Measurements from ENCODE around the gene LYAR.
"Not testable (repeated sequence)": the region's sequence is repeated elsewhere in the genome, so short reads cannot be mapped to it uniquely, and the experiment has no call there.

Gene LYAR

DNA sequence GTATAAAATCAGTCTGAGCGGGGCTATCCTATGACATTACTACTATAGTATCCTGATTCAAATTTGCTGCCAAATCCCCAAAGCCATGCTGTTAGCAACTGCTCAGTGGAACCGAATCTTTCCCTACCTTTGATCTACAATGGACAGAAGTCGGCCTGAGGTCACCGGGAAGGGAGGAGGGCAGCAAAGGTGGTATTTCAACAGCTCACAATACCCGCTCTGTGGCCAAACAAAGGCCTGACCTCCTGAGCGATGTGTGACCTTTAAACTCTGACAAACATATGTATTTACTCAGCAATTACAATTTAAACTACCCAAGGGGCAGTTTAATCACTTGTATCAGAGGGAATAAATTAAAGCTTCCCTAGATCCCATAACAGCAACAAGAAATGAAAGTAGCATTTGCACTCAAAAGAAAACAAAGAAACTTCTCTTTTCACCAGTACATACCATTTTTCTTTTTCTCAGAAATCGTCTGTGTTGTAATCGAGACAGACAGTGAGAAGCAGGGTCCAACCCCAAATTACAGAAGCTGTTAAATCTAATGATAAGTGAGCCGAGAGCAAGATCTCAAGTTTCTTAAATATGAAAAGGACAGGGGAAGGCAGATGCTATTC is 30.4 kb downstream of the LYAR start:
- no peak for DNase-seq

DNA sequence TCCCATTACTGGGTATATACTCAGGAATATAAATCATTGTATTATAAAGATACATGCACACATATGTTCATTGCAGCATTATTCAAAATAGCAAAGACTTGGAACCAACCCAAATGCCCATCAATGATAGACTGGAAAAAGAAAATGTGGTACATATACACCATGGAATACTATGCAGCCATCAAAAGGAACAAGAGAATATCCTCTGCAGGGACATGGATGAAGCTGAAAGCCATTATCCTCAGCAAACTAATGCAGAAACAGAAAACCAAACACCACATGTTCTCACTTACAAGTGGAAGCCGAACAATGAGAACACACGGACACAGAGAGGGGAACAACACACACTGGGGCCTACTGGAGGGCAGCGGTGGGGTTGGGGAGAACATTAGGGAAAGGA is 32.2 kb downstream of the LYAR start:
- not testable (repeated sequence) for DNase-seq

DNA sequence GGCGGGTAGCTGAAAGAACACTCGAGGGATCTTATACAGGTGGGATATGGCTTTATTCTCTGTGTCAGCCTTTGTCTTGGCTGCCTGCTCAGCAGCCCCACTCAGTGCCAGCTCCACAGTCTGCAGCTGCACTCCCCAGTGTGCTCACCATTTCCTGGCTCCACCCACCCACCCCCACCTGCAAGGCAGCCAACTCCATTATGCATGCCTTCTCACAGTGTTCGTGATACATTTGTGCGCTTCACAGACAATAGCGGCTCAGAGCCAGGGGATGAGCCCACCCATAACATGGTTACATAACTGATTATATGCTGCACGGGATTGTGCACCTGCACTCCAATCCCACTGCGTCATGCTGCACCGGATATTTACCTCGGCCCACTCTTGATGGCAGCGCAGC is 33.2 kb downstream of the LYAR start:
- no peak for DNase-seq

DNA sequence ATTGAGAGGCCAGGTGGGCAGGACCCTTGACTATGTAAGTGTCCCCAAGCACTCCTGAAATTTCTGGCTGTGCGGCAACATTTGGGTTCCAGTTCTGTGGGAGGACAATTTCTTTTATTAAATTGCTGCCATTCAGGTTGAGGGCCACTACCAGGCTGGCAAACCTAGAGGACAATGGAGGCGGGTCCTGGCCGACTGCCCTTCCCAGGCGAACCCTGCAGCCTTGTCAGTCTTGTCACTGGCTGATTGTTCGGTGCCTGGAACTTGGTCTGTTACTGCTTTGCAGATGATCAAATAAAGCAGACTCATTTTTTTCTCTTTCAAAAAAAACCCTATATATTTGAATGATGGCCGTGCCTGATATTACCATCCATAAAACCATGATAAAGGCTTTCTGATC is 35.3 kb downstream of the LYAR start:
- DNase-seq, result no peak

DNA sequence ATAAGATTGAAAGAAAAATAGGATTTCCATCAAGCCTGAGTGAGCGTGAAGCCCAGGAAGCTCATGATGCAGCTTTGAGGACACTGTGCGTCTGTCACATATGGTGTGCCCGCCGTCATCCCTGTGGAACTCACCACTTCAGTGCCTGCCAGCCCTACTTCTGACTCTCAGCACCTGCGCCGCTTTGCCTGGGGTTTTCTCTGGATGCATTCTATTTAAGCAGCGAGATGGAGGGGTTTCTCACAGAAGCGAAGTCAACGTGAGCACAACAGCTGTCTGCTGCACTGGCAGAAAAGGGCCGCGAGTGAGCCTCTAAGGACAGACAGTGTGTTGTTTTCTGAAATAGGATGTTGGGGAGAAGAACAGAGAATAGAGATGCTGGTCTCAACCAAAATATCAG is 35.8 kb downstream of the LYAR start:
- no peak for DNase-seq

DNA sequence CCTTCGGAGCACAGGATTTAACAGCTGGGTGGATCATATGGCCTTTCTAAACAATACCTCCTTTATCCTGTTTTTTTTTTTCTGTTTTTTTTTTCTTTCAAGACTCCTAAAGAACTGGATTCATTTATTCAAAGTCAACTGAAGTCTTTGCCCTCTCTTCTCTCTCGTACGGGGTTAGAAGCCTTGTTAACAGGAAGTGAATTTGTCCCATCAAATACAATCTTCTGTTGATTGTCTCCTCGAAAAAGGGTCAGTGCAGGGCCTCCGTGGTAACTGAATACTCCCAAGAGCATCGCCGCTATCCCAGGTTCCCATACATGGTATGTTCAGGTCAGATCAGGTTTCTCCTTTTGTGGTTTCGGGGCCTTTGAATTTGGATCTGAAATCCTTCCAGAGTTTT is 40.1 kb downstream of the LYAR start:
- DNase-seq, result no peak

DNA sequence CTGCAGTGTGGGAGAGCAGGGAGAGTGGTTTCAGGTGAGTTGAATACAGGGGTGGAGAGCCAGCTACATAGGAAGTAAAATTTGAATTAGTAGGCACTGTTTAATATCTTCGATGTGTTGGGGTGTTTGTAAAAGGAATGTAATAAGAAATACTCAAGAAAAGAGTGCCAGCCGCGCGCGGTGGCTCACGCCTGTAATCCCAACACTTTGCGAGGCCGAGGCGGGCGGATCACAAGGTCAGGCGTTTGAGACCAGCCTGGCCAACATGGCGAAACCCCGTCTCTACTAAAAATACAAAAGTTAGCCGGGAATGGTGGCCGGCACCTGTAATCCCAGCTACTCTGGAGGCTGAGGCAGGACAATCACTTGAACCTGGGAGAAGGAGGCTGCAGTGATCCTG is 40.6 kb downstream of the LYAR start:
- not testable (repeated sequence) for DNase-seq

DNA sequence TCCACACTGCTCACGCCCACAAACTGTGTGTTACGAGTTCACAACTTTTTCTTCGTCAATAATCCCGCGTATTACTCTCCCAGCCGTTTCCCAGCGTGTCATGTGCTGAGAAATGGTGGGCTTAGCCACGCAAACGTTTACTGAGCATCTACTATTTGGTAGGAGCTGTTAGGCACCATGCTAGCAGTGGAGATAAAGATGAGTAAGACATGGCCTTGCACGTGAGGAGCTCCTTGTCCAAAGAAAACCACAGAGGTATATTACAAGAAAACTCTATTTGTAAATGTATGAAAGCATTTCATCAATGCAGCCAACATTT is 41.1 kb downstream of the LYAR start:
- no peak for DNase-seq

DNA sequence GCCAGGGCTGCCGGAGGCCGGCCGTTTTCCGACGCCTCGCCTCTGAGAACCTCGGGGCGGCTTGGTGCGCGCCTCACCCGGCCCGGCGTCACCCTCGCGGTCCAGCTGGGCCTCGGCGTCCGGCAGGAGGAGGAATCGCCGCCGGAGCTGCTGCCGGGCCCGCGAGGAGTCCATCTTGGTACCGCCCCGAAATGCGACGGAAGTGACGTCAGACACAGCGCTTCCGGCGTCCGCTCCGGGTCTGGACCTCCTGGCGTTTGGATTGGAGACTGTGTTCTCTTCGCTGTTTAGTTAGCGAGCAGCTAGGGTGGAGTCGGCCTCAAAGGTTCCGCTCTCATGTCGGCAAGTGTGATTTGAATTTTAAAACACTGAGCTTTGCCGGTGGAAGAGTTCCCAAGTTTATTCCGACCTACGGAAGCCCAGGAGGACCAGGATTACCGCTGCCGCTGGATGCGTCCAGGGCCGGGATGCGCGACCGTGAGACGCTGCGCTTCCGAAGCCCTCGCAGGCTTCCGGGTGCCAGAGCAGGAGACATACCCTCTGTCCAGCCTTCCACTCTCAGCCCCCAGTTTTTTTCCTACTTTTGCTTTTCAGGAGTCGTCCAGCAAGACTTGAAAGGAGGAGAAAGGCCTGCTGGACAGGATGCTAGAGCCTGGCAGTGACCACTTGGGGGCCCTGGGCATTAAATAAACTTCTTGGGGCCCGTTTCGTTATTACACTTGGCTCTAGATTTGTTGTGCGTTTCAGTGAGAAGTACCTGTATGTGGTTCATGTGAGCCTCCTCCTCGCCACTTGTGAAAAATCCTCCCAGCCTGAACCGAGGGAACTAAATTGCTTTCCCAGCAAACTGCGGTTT is 41.7 kb downstream of the LYAR start, which contains the start of gene TMEM128:
Gene TMEM128 (minus strand): TSS at position 195 of the 856 bp plus-strand sequence. CDS start 21 bp downstream, at position 174.
- peak; percentile 96 for DNase-seq

DNA sequence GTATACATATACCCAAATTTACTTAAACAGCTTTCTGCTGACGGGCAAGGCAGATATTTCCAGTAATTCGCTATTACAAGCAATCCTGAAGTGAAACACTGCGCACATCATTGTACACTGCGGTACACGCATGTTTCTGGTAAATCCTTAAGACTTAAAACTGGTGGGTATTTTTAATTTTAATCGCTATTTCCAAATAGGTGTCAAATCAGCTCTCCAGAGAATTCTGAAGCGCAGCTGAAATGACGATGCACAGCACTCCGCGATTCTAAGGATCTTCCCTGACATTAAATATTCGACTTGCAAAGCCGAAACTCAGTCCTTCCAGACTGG is 42.3 kb downstream of the LYAR start:
- no peak for DNase-seq

DNA sequence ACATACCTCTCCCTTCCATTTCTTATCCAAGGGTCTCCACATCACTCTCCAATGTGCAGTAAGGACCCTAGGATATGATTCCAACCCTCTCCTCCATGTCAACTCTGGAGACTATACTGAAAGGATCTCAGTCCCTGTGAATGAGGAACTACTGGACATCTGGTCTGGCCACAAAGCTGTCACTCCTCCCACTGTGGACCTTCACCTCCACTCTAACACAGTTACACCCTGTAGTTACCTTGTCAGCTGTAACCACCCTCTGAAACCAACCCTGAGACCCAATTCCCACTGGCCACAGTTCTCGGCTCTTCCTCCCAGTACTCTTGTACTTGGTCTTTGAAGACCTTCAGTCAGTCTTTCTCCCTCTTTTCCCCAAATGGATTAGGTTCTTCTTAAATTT is 44.8 kb downstream of the LYAR start:
- no peak for DNase-seq

DNA sequence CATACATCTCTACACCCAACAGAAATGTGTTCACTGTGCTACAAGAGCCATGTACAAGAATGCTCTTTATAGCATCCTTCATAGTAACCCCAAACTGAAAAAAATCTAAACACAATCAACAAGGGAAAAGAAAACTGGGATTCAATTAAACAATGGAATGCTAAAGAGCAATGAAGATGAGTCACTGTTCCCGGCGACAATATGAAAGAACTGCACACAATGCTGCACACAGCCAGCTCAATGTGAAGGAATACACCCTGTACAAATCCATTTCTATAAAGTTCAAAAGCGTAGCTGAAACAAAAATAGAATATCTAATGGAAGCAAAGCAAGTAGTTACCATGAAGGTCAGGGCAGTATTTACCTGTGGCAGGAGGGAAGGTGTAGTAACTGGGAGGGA is 50.4 kb downstream of the LYAR start:
- not testable (repeated sequence) for DNase-seq

DNA sequence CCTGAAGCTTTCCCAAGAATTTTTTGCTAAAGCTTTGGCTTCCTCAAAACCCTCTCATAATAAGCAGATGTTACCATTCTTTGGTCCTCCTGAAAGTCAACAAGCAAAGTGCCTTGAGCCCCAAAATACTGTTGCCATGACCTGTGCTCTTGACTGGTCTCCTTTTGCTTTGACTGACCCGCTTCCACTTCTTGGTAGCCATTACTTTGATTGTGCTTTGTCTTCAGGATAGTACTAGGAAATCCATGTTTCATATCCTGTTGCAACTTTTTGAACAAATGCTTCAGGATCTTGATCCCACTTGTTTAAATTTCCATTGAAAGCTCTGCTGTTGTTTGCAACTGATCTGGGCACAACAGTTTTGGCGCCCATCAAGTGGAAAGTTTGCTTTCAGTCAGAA is 56.3 kb downstream of the LYAR start:
- no peak for DNase-seq

DNA sequence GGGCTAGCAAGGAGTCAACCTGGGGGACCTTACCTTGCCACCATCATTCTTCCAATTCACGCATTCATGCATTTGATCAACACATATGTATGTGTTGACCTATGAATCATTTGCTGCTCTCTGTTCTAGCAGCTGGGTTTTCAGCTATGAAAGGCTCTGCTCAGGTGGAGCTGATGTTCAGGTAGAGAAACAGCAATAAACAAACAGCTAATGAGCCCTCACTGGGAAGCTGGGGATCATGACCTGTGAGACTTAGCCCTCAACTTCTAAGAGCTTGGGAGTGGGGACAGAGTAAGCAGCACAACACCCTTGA is 61.6 kb downstream of the LYAR start:
- DNase-seq, result no peak

DNA sequence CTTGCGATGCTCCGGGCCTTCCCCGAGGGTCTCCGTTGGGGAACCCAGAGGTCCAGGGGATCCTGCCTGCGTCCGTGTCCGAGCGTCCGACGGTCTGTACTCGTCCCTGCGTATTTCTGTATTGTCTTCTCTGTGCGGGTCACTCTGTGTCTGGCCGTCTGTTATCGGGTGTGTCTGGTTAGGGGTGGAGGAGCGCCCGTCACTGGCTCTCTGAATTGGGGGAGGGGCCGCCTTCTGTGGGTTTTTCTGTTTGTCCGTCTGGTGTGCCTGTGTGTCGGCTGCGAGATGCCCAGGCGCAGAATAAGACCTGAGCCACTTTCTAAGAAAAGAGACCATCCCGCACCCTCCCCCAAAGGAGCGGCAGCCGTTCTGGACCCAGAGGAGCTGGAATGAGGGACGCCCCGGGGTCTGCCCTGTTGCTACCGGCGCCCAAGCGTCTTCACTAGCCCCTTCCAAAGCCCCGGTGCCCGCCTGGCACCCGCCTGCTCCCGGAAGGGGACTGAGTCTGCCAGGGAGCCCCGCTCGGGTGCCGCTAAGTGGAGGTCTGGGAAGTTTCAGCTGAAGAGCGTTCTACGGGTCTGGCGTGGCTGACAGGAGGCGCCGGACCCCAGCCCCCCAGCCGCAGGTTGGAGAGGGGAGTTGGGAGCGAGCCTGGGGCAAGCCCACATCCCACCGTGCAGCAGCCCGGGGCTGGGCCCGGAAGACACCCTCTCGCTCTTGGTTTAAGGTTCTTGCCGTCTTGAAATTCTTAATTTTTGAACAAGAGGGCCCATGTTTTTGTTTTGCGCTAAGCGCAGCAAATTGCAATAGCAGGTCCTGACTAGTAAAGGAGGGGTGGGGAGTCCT is 62.2 kb downstream of the LYAR start:
- no peak for DNase-seq

DNA sequence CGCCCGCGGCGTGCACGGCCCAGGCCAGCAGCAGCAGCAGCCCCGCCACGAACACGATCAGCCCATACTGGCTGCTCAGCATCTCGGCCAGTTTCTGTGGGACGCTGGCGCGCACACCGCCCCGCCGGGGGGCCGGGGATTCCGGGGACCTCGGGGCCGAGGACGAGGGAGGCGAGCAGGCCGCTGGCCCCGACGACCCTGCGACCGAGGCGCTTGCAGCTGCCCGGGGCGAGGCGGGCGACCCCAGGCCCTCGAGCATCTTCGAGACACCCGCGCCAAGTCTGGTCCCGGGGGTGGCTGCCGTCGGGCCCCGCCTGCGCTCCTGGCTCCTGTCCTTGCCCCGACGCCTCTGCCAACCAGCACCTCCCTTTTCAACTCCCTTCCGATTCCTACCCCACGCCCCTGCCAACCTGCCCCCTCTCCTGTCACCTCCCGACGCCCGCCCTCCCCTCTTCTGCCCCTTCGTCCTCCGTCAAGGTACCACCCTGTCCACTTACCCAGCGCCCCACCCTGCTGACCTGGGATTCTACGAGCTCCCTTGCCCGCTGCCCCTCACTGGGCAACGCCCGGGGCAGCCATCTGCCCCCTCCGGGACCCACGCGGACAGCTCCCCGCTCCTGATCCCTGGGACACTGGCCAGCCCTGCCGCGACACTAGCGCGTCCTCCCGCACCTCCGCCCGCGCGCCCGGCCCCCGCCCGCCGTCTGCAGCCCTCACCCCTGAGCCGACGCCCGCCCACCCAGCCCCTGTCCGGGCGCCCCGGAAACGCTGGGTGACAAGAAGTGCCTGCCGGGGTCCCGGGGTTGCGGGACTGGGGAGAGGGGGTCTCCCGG is 63.1 kb downstream of the LYAR start, which contains the start of gene OTOP1:
Gene OTOP1 (minus strand): TSS at position 324 of the 833 bp plus-strand sequence. CDS start 65 bp downstream, at position 259.
- no peak for DNase-seq

DNA sequence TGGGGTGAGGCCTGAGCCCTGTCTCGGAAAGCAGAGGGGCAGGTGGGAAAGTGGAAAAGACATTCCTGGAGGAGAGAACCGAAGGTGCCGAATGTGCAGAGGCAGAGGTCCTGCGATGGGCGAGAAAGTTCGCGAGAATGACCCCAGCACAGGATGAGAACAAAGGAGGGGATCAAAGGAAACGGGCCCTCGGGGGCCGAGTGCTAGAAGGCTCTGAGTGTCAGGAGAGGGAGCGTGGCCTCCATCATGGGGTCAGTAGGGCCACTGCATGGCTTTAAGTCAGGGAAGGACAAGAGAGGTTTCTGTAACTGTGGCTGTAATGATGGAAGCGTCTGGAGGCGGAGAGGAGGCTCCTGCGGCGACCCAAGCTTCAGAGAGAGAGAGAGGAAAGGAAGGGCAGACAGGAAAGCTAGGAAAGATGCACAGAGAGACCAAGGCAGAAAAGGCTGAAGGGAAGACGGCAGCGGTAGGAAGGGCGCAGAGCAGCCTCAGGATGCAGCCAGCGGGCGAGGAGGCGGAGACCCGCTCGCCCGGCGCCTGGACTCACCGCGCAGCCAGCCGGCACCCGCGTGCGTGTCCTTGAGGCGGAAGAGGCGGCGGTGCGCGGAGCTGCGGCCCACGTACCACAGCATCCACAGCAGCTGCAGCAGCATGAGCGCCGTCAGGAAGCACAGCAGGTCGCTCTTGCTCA is 63.9 kb downstream of the LYAR start:
- no peak for DNase-seq
